Measurements from ENCODE around the gene AFAP1L2.
A peak's percentile ranks its signal among the peaks of the same experiment; 100 is the strongest.

Gene AFAP1L2

GRCh38 chr10:114429581-114430335 is 25.5 kb upstream of the AFAP1L2 start:
- H3K4me3 ChIP-seq (replicated peaks in 1 of 2; ENCODE audit: low read depth in 2 of 2, low read length in 2 of 2), result no peak overlapping the region
- no peak for TF ChIP-seq CTCF (IDR thresholded peaks at IDR 0.05; ENCODE audit: low read depth, low read length)
- no peak for DNase-seq (ENCODE audit: low read depth in 2 of 2)

GRCh38 chr10:114427124-114427852 is 23.0 kb upstream of the AFAP1L2 start:
- H3K4me3 ChIP-seq (replicated peaks in 1 of 2; ENCODE audit: low read depth in 2 of 2, low read length in 2 of 2), result no peak overlapping the region
- TF ChIP-seq CTCF (IDR thresholded peaks at IDR 0.05; ENCODE audit: low read depth, low read length), result no peak
- DNase-seq (ENCODE audit: low read depth in 2 of 2), result peak in 1 of 2 donors; percentile 36

- DNase-seq (ENCODE audit: low read depth in 2 of 2), result peak in 1 of 2 donors; percentile 15
- TF ChIP-seq CTCF (IDR thresholded peaks at IDR 0.05; ENCODE audit: low read depth, low read length), result no peak
- no peak overlapping the region for H3K4me3 ChIP-seq (replicated peaks in 1 of 2; ENCODE audit: low read depth in 2 of 2, low read length in 2 of 2)
Observed at GRCh38 chr10:114426476-114426875, 22.2 kb upstream of the AFAP1L2 start.

- DNase-seq (ENCODE audit: low read depth in 2 of 2), result no peak
- H3K4me3 ChIP-seq (replicated peaks in 1 of 2; ENCODE audit: low read depth in 2 of 2, low read length in 2 of 2), result no peak overlapping the region
- no peak for TF ChIP-seq CTCF (IDR thresholded peaks at IDR 0.05; ENCODE audit: low read depth, low read length)
Observed at GRCh38 chr10:114420811-114421485, 16.6 kb upstream of the AFAP1L2 start.

GRCh38 chr10:114418109-114418508 is 13.8 kb upstream of the AFAP1L2 start:
- no peak for TF ChIP-seq CTCF (IDR thresholded peaks at IDR 0.05; ENCODE audit: low read depth, low read length)
- DNase-seq (ENCODE audit: low read depth in 2 of 2), result no peak
- H3K4me3 ChIP-seq (replicated peaks in 1 of 2; ENCODE audit: low read depth in 2 of 2, low read length in 2 of 2), result no peak overlapping the region

GRCh38 chr10:114412907-114413797 is 8.8 kb upstream of the AFAP1L2 start:
- H3K4me3 ChIP-seq (replicated peaks in 1 of 2; ENCODE audit: low read depth in 2 of 2, low read length in 2 of 2), result no peak overlapping the region
- no peak for TF ChIP-seq CTCF (IDR thresholded peaks at IDR 0.05; ENCODE audit: low read depth, low read length)
- peak; percentile 62 to 75 for DNase-seq (ENCODE audit: low read depth in 2 of 2)
